AG04450 (cell line): ENCODE measurements around the gene HEMGN. TPM values are rescaled to one million over a fixed set of nuclear protein-coding genes. Genes with fewer than 3 reads are reported as not detected.

Experiments used
- CTCF ChIA-PET: fragments of 300-600, 350-600 bp; formaldehyde crosslinking; extraction: SDS; loops from one replicate; lab custom pipeline; 2022; ENCODE audit warnings: antibody characterized with exemption, inconsistent platforms; lab: Charles Lee
- POLR2A ChIA-PET: fragments of 350-600 bp; formaldehyde crosslinking; extraction: SDS; loops from one replicate; lab custom pipeline; 2021; ENCODE audit warnings: antibody characterized with exemption, inconsistent platforms; lab: Yijun Ruan, JAX
- DNase-seq: peaks from one replicate; pipeline ENCODE4 v3.0.0-alpha.2; 2011; ENCODE audit warnings: low read depth, low spot score
- H3K27ac ChIP-seq: one replicate; pipeline ENCODE4 v1.5.1; 2012; ENCODE audit warnings: low read depth, low read length, control low read depth
- H3K27me3 ChIP-seq: one replicate; pipeline ENCODE4 v1.6.0; 2012; ENCODE audit warnings: low read length; ENCODE audit not compliant: control insufficient read depth, insufficient read depth
- H3K4me3 ChIP-seq: 2 replicates; pipeline ENCODE4 v1.5.1; 2011; ENCODE audit warnings: mild to moderate bottlenecking, low read depth, low read length, control low read depth
- H3K9me3 ChIP-seq: 2 replicates; pipeline ENCODE4 v1.5.1; 2012; ENCODE audit warnings: low read length; ENCODE audit not compliant: control insufficient read depth, insufficient read depth
- polyA plus RNA-seq: library from polyadenylated mRNA; depleted of rRNA; stranded (reverse); fragments of >200 nt; gene quantifications from 2 replicates; pipeline ENCODE4 v1.2.3, GENCODE V29; 2011
- TF ChIP-seq, protein P1 (sequence below): IDR thresholded peaks from 2 replicates; pipeline ENCODE4 v1.5.1; 2011; ENCODE audit warnings: low read depth, low read length, control low read depth, inconsistent platforms

HEMGN gene
- polyA plus RNA-seq, 1 experiment, result not detected

DNA sequence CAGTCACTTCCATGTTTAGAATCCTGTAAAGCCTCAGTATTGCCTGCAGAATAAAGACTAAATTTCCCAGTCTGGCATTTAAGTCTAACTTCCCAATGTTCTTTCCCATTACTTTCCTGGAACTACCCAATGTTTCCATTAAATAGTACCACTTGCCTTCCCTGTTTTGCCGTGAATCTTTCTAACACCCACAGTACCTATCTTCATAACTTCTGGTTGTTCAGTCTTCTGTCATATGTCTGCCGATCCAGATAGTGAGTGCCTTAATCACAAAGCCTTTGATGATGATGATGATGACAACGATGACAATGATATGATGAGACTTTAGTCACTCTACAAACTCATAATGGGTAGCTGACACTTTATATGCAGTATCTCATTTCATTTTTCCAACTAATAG is 6.6 kb upstream of the HEMGN start:
- Histone ChIP-seq H3K4me3 (no peak overlapping the region), H3K27me3 (peaks cover 24% of the 10 kb centered on the region), H3K27ac (no peak overlapping the region), H3K9me3 (no peaks in the 10 kb centered on the region)
- TF ChIP-seq, protein P1, sequence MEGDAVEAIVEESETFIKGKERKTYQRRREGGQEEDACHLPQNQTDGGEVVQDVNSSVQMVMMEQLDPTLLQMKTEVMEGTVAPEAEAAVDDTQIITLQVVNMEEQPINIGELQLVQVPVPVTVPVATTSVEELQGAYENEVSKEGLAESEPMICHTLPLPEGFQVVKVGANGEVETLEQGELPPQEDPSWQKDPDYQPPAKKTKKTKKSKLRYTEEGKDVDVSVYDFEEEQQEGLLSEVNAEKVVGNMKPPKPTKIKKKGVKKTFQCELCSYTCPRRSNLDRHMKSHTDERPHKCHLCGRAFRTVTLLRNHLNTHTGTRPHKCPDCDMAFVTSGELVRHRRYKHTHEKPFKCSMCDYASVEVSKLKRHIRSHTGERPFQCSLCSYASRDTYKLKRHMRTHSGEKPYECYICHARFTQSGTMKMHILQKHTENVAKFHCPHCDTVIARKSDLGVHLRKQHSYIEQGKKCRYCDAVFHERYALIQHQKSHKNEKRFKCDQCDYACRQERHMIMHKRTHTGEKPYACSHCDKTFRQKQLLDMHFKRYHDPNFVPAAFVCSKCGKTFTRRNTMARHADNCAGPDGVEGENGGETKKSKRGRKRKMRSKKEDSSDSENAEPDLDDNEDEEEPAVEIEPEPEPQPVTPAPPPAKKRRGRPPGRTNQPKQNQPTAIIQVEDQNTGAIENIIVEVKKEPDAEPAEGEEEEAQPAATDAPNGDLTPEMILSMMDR, result no peak
- POLR2A ChIA-PET, result no interaction called here
- CTCF ChIA-PET, result interaction anchor here (3.3 kb wide), 1 partner anchor 21 kb away, joined by 18 read pairs; the partner anchor contains the start of gene TRMO
- DNase-seq, result no peak

DNA sequence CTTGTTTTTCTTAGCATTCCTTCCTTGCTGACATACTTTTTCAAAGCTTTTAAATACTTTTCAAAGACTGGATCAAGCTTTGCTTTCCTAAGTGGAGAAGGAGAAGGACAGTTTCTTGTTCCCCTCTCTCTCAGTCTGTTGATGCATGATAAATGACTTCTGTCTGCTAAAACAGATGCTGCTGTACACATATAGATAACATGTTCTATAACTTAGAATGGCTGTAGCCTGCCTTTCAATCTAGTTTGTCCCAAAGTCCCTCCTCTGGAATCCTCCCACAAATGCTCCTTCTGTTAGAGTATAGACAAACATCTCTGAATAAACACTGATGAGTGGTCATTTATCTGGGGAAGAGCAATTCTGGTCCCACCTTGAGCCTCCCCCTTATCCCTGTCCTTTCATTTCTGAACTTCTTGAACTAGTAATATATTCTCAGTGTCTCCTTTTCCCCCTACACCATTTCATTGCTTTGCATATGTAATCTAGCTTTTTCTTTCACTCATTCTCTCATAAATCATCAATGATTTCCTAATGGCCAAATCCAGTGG is 5.4 kb upstream of the HEMGN start:
- CTCF ChIA-PET, result interaction anchor here (0.7 to 3.3 kb wide), 2 partner anchors 15 to 20 kb away, joined by 3 to 18 read pairs; partner anchors contain the start of gene TRMO
- POLR2A ChIA-PET, result interaction anchor here (0.6 kb wide), 1 partner anchor 18 kb away, joined by 3 read pairs; no protein-coding TSS in a partner anchor
- Histone ChIP-seq H3K27ac (no peak overlapping the region), H3K27me3 (peaks cover 24% of the 10 kb centered on the region), H3K9me3 (no peaks in the 10 kb centered on the region), H3K4me3 (no peak overlapping the region)
- DNase-seq, result no peak
- TF ChIP-seq, protein P1, result no peak

DNA sequence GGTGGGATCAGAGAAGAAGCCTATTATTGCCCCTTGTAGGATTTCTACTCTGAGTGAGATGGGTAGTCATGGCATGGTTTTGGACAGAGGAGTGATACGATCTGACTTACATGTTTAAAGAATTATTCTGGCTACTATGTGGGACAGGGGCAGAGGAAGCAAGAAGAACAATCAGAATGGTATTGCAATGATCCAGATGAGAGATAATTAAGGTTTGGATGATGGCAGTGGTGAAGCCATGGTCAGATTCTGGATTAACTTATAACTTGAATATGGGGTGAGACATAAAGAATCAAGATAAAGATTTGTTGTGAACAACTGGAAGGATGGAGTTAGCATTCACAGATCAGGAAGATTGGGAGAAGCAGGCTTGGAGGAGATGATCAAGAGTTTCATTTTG is 3.4 kb upstream of the HEMGN start:
- no peak overlapping the region for H3K4me3 ChIP-seq
- ChIA-PET CTCF (interaction anchor here (2.8 kb wide), 1 partner anchor 18 kb away, joined by 13 read pairs; no protein-coding TSS in a partner anchor), POLR2A (no interaction called here)
- DNase-seq, result no peak
- H3K9me3 ChIP-seq, result no peaks in the 10 kb centered on the region
- peaks cover 30% of the 10 kb centered on the region for H3K27me3 ChIP-seq
- TF ChIP-seq, protein P1, result no peak
- H3K27ac ChIP-seq, result no peak overlapping the region

DNA sequence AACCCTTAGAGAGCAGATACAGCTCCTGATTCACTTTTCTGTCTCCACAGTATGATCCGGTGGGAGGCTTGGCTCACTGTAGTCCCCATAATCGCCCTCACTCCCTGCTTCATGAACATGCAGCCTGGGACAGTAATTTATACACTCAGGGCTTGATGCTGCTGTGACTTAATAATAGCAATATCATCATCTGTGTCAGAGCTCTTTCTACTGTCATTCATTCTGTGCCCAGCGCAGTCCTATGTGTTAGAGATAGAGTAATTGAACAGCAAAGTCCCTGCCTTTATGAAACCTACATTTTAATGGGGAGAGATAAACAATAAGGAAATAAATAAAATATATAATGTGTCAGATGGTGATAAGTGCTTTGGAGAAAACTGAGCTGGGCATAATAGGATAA is 2.8 kb upstream of the HEMGN start:
- POLR2A ChIA-PET, result no interaction called here
- no peak for DNase-seq
- Histone ChIP-seq H3K27me3 (peaks cover 36% of the 10 kb centered on the region), H3K4me3 (no peak overlapping the region), H3K9me3 (no peaks in the 10 kb centered on the region), H3K27ac (no peak overlapping the region)
- CTCF ChIA-PET, result interaction anchor here (2.8 kb wide), 1 partner anchor 17 kb away, joined by 13 read pairs; no protein-coding TSS in a partner anchor
- TF ChIP-seq, protein P1, result no peak

DNA sequence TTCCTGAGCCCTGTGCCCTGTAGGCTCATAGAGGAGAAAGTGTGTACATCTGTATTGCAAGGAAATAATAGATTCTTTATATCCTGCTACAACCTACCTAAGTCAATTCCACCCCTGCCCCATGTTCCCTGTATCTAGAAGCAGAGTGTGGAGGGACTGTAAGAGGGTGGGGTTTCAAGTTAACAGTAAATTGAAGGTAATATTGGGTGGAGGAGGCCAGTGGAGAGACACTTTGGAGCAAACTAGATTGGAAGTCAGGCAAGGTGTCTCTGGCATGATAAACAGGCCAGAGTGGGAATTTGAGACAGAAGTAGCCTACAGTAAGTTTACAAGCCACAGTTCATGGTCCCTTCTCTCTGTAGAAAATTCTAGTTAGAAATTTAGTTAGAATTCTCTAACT is 2.3 kb upstream of the HEMGN start:
- Histone ChIP-seq H3K4me3 (no peak overlapping the region), H3K27me3 (peaks cover 39% of the 10 kb centered on the region), H3K9me3 (no peaks in the 10 kb centered on the region), H3K27ac (no peak overlapping the region)
- ChIA-PET POLR2A (no interaction called here), CTCF (interaction anchor here (1.0 to 2.8 kb wide), 2 partner anchors 17 to 39 kb away, joined by 3 to 13 read pairs; no protein-coding TSS in a partner anchor)
- TF ChIP-seq, protein P1, result no peak
- no peak for DNase-seq
